GM23248 (cell line): ENCODE data around the gene COL6A5.

Experiments
- EZH2 ChIP-seq: fragments of 200-600 bp; sonication (generic); IDR thresholded peaks from 2 replicates; pipeline ENCODE4 v1.6.1; 2018; ENCODE audit warnings: antibody characterized with exemption, mild to moderate bottlenecking; ENCODE audit not compliant: insufficient read depth, poor library complexity, severe bottlenecking
- EZH2phosphoT487 ChIP-seq: fragments of 200-600 bp; sonication (generic); IDR thresholded peaks from 2 replicates; pipeline ENCODE4 v1.6.1; 2018; ENCODE audit warnings: antibody characterized with exemption, moderate library complexity, mild to moderate bottlenecking, low read depth; ENCODE audit not compliant: insufficient read depth

DNA sequence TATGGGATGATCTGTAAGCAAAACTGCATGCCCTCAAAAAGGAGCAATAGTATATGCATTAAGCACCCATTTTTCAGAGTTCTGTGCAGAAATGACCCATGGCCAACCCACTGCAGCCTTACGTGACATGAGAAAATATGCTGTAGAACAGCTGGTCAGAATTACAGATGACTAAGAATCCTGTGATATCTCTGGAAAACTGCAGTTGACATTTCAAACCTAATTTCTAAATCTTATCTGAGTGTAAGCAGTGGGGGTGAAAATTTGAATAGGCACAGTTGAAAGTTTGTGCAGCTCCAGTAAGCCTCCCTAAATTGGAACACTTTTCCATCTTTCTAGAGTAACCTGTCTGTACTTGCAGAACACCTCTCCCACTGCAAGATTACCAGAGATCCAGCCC, 142.8 kb downstream of the COL6A5 start:
- TF ChIP-seq EZH2 (no peak), EZH2phosphoT487 (no peak)
